RWPE1 (cell line): Measurements from ENCODE around the gene CADM2.

Experiments used
- CTCF ChIA-PET: fragments of 350-600 bp; sonication (Branson Sonifier 250); formaldehyde crosslinking; extraction: SDS; loops from one replicate; lab custom pipeline; 2021; lab: Yijun Ruan, JAX
- POLR2A ChIA-PET: fragments of 400-600 bp; formaldehyde crosslinking; extraction: SDS; loops from one replicate; lab custom pipeline; 2020; ENCODE audit warnings: antibody characterized with exemption; ENCODE audit not compliant: low non-redundant PET; lab: Yijun Ruan, JAX
- DNase-seq: peaks from one replicate; pipeline ENCODE4 v3.0.0; 2012; ENCODE audit warnings: low spot score
- H3K27ac ChIP-seq: fragments of 450-650 bp; 2 replicates; pipeline ENCODE4 v1.5.1; 2017
- TF ChIP-seq, protein P1 (sequence below): fragments of 450-650 bp; conservative IDR thresholded peaks from 2 replicates; pipeline ENCODE4 v1.5.1; 2017; ENCODE audit warnings: low read depth, mild to moderate bottlenecking

Gene CADM2

DNA sequence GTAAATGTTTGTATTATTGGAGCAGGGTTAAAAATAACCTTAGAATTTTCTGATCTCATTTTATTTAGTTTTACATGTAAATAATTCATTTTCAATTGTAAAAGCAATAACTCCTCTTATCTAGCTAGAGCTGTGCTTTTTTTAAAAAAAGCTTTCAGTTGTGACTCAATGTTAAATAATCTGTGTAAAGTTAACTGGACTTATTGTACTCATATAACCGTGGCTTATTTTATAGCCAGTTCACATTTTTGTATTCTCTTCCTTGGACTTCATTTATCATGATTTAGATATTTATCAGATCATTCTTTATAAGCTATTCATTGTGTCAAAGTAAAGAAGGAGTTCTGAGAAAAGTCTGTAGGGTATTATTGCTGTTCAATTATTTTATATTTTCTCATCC is 435.6 kb downstream of the CADM2 start:
- ChIA-PET POLR2A (no interaction called here), CTCF (no interaction called here)
- no peak for DNase-seq
- H3K27ac ChIP-seq = no peak overlapping the region
- TF ChIP-seq, protein P1, sequence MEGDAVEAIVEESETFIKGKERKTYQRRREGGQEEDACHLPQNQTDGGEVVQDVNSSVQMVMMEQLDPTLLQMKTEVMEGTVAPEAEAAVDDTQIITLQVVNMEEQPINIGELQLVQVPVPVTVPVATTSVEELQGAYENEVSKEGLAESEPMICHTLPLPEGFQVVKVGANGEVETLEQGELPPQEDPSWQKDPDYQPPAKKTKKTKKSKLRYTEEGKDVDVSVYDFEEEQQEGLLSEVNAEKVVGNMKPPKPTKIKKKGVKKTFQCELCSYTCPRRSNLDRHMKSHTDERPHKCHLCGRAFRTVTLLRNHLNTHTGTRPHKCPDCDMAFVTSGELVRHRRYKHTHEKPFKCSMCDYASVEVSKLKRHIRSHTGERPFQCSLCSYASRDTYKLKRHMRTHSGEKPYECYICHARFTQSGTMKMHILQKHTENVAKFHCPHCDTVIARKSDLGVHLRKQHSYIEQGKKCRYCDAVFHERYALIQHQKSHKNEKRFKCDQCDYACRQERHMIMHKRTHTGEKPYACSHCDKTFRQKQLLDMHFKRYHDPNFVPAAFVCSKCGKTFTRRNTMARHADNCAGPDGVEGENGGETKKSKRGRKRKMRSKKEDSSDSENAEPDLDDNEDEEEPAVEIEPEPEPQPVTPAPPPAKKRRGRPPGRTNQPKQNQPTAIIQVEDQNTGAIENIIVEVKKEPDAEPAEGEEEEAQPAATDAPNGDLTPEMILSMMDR = no peak

DNA sequence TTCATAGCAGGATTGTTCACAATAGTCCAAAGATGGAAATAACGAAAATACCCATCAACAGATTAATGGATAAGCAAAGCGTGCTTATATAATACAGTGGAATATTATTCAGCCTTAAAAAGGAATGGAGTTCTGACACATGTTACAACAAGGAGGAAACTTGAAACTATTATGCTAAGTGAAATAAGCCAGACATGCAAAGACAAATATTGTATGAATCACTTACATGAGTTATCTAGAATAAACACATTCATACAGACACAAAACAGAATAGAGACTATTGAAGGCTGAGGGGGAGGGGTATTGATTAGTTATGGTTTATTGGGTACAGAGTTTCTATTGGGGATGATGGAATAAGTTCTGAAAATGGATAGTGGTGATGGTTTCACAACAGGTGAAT is 438.6 kb downstream of the CADM2 start:
- TF ChIP-seq, protein P1 = no peak
- CTCF ChIA-PET = no interaction called here

DNA sequence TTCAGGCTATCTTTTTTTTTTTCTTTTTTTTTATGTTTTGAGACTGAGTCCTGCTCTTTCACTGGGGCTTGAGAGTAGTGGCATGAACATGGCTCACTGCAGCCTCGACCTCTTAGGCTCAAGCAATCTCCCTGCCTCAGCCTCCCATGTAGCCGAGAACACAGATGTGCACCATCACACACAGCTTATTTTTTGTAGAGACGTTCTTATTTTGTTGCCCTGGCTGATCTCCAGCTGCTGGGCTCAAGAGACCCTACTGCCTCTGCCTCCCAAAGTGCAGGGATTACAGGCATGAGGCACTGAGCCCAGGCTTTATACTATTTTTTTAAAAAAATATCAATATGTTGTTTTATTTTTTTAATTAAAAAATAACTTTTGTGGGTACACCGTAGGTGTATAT is 467.3 kb downstream of the CADM2 start:
- no peak for DNase-seq
- POLR2A ChIA-PET = no interaction called here
- TF ChIP-seq, protein P1 = no peak
- H3K27ac ChIP-seq = no peak overlapping the region
- CTCF ChIA-PET = no interaction called here

More for the DNA sequence above, 438.6 kb downstream of the CADM2 start:
- no peak for DNase-seq
- no peak overlapping the region for H3K27ac ChIP-seq
- POLR2A ChIA-PET = no interaction called here

DNA sequence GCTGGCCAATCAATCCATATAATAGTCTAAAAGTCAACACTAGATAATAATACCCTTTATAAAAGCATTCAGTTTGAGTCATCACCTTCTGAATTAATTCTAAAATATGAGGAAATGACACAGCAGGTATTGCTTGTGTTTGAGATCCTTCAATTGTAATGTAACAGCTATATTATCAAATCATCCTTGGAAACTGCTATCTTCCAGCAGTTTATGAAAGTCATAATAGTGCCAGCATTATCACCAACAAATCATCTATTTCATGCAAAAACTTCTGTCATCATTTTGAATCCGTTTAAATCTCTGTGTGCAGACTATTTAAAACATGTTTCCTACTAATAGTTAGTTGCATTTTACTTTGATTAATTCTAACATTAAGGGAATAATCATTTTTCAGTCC is 468.7 kb downstream of the CADM2 start:
- TF ChIP-seq, protein P1 = no peak
- ChIA-PET CTCF (interaction anchor here (0.6 kb wide), 1 partner anchor 222 kb away, joined by 4 read pairs; no protein-coding TSS in a partner anchor), POLR2A (no interaction called here)
- H3K27ac ChIP-seq = no peak overlapping the region
- no peak for DNase-seq

DNA sequence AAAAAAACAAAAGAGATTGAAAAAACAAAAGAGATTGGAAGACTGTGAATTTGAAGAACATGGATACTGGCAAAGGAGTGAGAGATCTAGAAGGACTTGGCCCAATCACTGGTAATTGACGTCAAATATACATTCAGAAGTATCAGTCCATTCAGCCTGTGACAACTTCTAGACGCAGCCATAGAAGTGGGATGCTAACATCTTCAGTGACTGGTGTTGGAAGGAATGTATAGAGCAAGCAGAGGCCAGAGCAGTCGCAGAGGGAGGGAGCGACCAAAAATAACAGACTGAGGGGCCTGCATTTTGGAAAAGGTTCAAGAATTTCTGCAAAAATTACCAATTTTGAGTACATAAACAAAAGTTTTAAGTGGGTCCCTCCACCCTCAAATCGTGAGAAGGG is 473.3 kb downstream of the CADM2 start:
- H3K27ac ChIP-seq = no peak overlapping the region
- no peak for DNase-seq
- TF ChIP-seq, protein P1 = no peak
- POLR2A ChIA-PET = no interaction called here
- CTCF ChIA-PET = no interaction called here

DNA sequence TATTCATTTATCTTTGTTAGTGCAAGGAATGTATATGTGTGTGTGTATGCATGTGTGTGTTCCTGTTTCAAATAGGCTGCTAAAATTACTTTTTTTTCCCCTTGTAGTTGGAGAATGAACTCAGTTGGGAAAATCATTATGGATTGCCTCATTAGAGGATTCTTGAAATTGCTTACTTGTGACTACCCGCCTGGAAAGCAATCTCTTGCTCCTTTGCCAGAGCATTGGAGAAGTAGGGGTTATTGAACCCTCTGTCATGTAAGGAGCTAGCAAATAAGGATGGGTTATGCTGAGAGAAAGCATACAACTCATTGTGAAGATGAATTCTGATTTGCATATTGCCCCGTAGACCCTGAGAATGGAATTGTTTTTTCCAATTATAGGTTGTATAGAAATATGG is 474.5 kb downstream of the CADM2 start:
- DNase-seq = no peak
- ChIA-PET CTCF (no interaction called here), POLR2A (no interaction called here)
- TF ChIP-seq, protein P1 = no peak
- H3K27ac ChIP-seq = no peak overlapping the region
